ENCODE results near the gene SEC16A.
A peak's percentile ranks its signal among the peaks of the same experiment; 100 is the strongest.

SEC16A gene

GRCh38 chr9:136517012-136517743 lies 34.3 kb upstream of the SEC16A start:
- DNase-seq: no peak

GRCh38 chr9:136516191-136516654 lies 33.4 kb upstream of the SEC16A start:
- no peak for DNase-seq

- no peak for DNase-seq
Measured at GRCh38 chr9:136515276-136515675, 32.4 kb upstream of the SEC16A start.

DNA sequence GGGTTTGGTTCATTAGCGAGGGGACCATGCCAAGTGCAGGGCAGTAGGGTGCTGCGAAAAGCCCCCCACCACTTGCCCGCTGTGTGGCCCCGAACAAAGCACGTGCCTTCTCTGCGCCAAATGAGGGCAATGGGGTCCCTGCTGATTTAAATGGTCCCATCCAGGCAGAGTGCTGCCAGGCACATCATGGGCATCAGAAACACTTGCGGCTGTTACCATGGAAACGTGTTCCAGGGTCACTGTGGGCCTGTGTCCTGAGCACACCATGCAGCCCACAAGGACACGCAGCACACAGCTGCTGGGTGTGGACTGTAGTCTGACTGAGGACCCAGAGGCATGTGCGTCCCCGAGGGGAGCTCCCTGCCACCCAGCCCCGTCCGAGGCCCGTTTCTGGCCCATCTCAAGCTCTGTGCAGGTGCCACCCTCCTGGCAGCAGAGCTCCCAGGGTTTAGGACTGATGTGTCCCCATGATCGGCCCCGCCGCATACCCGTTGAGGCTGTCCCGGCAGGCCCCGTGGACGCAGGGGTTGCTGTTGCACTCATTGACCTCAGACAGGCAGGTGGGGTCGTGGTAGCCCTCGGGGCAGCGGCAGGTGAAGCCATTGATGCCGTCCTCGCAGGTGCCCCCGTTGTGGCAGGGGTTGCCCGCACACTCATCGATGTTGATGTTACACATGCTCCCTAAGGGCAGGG lies 31.3 kb upstream of the SEC16A start:
- DNase-seq: no peak

GRCh38 chr9:136513191-136513590 lies 30.4 kb upstream of the SEC16A start:
- no peak for DNase-seq

DNA sequence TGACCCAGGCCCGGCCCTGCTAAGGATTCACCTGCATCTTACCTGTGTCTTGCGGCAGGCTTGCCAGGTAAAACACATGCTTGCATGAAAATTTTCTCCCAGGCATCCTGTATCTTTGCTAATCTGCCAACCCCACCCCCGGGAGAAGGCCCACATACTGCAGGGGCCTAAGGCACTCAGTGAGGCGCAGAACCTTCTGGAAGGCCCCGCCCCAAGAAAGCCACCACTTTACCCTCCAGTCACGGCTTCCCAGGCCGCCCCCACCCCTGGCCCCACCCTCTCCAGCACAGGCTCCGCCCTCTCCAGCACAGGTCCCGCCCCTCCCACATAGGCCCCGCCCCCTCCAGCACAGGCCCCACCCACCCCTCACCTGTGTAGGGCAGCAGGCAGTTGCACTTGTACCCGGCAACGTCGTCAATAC lies 29.8 kb upstream of the SEC16A start:
- peak; percentile 67 to 69 for DNase-seq

GRCh38 chr9:136511670-136512592 lies 29.1 kb upstream of the SEC16A start:
- DNase-seq: no peak

- no peak for DNase-seq
Measured at GRCh38 chr9:136511144-136511669, 28.4 kb upstream of the SEC16A start.

GRCh38 chr9:136510561-136510960 lies 27.7 kb upstream of the SEC16A start:
- no peak for DNase-seq

DNA sequence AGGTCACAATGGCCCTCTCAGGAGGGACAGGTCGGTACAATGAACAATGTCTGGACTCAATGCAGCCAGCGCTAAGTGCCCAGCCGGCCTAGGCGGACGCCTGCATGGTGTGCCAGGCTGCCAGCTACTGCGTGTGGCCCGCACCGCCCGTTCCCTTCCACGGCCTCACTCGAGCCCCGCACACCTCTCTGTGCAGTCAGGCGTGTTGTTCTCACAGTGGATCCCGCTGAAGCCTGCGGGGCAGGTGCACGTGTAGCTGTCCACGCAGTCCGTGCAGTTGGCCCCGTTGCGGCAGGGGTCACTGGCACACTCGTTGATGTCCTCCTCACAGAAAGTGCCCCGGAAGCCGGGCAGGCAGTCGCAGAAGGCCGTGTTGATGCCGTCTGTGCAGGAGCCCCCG lies 26.7 kb upstream of the SEC16A start:
- no peak for DNase-seq

GRCh38 chr9:136508729-136509500 lies 26.1 kb upstream of the SEC16A start:
- no peak for DNase-seq

GRCh38 chr9:136507992-136508375 lies 25.1 kb upstream of the SEC16A start:
- no peak for DNase-seq

DNA sequence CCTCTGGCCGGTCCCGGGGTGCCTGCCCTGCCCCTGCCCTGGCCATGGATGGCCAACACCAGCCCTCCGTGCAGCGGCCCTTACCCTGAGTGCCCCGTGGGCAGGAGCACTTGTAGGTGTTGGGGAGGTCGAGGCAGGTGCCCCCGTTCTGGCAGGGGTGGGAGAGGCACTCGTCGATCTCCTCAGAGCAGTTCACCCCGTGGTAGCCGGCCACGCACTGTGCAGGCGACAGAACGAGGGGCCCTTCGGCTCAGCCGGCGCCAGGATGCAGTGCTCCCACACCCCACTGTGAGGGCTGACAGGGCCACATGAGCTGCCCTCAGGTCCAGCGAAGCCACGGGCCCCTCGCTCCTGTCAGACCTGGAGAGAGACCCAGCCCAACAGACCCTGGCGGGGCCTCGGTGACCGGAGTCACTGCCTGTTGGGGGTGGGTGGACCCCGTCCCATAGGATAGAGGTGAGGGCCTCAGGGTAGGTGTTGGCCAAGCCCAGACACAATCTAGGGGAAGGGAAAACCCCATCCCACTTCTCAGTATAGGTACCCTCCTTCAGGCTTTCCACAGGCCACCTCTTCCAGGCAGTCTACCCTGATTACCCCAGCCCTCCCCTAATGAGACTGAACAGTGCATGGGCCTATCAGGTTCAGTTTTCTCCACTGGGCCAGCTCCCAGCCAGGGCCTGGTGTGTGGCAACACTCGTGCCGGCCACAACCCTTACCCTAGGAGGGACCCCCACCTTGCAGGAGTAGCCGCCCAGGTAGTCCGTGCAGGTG lies 24.6 kb upstream of the SEC16A start:
- no peak for DNase-seq

DNA sequence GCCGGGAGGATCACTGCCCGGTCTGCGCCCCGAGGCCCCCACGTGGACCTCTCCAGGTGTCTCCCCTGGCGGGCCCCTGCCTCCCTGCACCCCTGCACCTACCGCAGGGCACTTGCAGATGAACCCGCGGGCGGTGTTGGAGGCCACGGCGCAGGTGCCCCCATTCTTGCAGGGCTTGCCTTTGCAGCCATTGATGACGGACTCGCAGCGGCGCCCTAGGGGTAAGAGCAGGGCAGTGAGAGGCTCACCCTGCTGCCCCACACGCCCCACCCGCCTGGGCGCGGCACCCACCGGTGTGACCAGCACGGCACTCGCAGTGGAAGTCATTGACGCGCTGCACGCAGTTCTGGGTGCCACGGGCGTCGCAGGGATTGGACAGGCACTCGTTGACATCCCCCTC lies 23.6 kb upstream of the SEC16A start:
- no peak for DNase-seq

DNA sequence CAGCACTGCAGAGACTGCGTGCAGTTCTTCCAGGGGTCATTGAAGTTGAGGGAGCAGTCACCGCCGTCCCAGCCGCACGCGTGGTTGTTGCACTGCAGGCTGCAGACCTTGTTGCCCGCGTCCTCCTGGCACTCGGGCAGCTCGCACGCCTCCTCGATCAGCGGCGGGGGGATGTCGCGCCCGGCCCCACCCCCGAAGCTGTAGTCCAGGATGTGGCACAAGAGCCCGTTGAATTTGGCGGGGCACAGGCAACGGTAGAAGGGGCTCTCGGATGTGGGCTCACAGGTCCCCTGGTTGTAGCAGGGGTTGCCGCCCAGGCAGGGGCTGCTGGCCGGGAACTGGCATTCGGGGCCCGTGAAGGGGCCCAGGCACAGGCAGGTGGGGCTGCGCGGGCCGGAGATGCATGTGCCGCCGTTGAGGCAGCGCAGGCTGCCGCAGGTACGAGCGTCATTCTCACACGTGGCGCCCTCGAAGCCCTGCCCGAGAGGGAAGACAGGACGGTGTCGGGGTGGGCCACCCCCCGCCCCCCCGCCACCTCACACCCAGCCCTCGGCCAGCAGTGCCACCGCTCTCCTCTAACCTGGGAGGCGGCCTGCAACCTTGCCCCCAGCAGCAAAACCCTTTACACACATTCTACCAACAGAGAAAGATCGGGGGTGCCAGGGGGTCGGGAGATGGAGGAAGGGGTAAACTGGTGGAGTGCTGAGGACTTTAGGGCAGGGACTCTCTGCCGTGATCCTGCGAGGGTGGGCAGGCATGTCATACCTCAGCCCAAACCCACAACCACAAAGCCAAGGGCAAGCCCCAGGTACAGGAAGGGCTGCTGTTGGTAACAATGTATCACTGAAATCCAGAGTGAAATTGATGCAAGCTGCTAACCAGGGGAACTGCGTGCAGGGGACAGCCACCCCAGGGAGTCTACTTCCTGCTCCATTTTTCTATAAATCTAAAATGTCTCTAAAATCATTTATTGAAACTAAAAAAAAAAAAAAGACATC lies 22.9 kb upstream of the SEC16A start:
- DNase-seq: no peak

GRCh38 chr9:136504512-136505348 lies 21.9 kb upstream of the SEC16A start:
- no peak for DNase-seq

DNA sequence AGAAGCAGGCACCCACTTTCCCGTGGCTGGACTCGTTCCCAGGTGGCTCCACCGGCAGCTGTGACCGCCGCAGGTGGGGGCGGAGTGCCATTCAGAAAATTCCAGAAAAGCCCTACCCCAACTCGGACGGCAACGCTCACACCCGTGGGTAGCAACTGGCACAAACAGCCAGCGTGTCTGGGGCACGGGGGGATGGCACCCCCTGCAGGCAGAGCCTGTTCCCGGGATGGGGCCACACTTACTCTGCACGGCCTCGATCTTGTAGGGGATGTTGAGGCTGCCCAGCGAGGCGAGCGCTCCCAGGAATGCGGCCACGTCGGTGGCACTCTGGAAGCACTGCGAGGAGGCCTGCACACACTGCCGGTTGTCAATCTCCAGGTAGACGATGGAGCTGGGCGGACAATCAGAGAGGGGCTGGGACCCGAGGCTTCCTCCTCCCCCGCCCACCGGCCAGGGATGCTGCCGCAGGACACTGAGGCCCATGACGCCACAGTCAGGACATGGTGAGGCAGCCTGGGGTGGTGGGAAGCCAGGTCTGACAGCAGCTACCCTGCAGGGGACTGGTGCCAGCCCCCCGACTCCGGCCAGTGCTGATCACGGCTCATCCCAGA lies 20.2 kb upstream of the SEC16A start:
- DNase-seq: no peak

DNA sequence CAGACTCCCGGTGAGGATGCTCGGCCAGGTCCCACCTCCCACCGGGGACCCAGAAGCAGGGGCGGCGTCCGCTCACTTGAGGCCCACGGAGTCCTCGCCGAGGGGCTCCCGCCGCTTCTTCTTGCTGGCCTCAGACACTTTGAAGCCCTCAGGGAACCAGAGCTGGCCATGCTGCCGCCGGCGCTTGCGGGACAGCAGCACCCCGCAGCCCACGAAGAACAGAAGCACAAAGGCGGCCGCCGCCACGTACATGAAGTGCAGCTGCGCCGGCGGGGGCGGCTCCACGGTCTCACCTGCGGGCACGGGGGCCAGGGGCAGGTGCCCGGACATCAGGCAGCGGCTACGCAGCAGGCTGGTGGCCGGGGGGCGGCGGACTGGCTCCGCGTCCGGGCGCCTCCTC lies 19.4 kb upstream of the SEC16A start:
- DNase-seq: no peak

- DNase-seq: no peak
Measured at GRCh38 chr9:136501686-136502085, 18.8 kb upstream of the SEC16A start.

Data from activated T-cell treated with anti-CD3 and anti-CD28 coated beads, Interleukin-2, amount 50 U/mL, for 48 hours (primary cell).